GM21717 (cell line): ENCODE data around the gene PHLDB1.
"Not testable (repeated sequence)": the region's sequence is repeated elsewhere in the genome, so short reads cannot be mapped to it uniquely, and the experiment has no call there.

Experiments used
- ATAC-seq: cut with Tn5 transposase; IDR thresholded peaks from one replicate; pipeline ENCODE4 v1.9.1; 2021; ENCODE audit warnings: mild to moderate bottlenecking, moderate library complexity; ENCODE audit not compliant: unreplicated experiment

The PHLDB1 gene

GRCh38 chr11:118658429-118659313 is 51.3 kb downstream of the PHLDB1 start:
- no peak for ATAC-seq

- ATAC-seq = peak; percentile 75
Observed at GRCh38 chr11:118659314-118659952, 52.0 kb downstream of the PHLDB1 start.

DNA sequence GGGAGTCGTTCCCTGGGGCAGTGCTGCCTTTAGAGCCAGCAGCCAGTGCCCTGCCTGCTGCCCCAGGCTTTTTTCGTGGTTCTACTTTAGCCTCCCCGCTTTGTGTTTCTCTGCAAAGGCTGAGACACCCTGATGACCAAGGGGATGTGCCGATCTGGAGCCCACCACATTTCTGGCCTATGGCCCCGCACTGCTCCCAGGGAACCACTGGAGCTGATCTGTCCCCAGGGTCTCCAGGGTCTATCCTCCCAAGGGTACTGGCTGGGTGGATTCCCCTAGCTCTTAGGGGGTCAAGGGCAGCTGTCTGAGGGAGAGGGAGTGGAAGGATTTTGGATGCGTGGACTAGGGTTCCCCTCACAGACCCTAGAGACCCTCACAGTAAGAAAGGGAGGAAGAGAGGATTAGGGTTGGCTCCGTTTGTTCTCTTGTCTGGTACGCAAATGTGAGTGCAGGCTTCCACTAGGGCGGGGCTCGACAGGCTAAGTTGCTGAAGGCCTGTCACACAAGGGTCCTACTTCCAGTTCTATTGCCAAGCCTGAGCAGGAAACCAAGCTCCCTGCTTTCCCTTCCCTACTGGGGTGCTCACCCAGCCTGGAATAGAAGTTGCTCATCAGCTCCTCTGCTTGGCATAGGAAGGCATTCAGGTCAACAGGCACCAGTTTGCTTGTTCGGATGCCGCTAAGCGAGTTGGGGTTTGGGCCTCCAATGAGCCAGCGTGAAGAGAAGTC is 52.7 kb downstream of the PHLDB1 start:
- no peak for ATAC-seq

DNA sequence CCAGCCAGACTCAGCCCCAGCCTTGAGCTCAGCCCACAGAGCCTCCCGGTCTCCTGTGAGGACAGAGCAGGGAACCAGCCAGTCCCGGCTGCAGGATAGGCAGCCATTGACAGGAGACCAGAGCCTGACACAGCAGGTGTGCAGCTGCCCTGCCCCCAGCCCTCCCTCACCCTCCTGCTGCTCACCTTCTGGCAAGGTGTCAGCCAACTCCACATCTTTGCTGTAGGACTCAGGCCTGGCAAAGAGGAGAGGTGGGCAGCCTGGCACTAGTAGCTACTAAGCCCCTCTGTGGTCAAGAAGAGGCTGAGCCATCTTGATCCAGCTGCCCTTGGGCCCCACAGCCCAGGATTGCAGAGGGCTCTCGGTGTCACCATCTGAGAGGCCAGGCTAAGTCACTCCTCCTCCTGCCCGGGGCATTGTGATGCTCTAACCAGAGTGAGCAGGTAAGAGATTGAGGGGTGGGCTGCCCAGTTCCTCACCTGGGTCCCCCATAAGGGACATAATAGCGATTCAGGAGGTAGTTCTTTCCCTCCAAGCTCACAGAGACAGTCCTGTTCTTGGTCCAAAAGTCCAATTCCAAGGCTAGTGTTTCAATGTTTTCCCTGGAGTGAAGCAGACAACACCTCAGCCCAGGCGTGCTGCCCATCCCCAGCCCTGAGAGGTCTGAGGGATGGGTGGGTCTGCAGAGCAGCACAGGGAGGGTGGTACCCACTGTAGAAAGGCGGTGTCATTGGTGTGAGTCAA is 53.4 kb downstream of the PHLDB1 start:
- ATAC-seq = no peak

- no peak for ATAC-seq
Observed at GRCh38 chr11:118661425-118662301, 54.2 kb downstream of the PHLDB1 start.

DNA sequence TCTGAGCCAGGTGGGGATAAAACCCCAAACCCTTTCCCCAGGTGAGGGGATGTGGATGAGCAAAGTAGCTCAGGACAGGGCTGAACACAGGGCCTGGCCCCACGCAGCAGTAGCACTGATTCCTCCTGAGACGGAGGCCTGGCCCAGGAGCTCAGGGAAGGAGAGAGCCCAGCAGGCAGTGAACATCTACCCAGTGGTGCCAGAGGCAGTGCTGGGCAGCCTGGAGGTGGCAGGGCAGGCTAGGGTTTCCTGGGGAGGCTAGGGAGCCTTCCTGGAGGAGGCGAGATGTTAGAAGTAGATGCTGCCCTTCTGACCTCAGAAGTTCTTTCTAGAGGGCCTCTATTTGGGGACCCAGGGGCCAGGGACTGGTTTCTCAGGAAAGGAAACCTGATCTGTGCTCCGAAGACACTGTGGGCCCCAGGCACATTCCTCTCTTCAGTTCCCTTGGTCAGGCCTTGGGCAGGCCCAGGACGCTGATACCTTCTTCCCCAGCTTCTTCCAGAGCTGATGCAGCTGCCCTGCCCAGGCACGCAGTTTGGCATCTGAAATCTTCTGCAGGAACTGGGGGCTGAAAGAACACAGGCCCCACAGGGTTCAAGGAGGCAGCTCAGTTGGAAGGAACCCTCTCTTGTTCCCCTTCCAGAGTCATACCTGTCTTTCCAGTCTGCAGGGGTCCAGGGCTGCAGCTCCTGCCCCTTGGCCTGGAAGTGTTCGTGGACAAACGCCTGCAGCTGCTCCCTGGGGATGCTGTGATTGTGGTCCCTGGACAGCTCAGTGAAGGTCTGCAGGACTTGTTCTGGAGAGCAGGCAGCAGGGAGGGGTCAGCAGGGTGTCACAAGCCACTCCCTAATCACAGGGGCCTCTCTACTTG is 55.2 kb downstream of the PHLDB1 start:
- ATAC-seq = no peak

DNA sequence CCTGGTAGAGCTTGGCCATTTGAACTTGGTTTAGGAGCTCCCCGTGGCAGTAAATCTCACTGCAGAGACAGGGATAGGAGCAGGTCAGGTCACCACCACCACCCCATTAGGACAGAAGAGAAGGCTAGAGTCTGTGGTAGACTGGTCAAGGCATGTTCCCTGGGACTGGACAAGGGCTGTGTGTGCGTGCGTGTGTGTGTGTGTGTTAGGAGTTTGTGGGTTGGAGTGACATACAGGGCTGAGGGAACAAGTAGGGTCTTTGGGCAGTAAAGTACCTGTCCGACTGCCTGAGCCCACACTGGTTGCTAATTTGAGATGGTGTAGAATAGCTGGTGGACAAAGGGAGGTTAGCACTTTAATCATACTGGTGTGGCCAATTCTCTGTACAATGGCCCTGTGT is 56.0 kb downstream of the PHLDB1 start:
- ATAC-seq = no peak

DNA sequence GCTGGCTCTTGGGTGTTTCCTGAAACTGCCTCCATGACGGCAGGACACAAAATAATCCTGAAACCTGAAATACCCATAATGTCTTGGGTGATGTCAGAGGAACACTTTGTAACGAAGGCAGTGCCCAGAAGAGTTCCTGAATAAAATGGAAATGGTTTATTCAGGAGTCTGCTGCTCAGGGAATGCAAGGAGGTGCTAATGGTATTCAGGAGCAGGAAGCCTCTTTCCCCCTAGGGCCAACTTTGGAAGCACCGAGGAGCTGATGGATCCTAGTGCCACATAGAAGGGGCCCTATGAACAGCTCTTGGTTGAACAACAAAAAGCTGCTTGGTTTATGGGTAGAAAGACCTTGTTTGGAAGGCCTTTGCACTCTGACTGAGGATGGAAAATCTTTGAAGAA is 56.5 kb downstream of the PHLDB1 start:
- ATAC-seq = no peak

DNA sequence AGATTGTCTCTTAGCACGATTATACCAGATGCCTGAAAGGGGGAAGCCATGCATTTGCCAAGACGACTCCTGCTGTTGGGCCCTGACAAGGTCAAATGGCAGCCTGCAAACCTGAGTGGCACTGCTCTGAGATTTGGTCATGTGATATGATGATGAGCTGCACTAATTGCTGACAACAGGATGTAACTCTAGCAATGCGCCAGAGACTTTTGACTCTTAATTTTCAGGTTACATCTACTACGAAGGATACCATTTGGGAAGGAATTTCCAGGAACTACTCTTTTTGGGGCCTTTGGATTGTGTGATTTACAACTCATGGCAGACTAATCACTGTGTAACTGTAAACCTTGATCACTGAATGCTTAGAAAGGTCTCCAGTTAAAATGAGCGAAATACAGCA is 59.0 kb downstream of the PHLDB1 start:
- ATAC-seq = no peak

GRCh38 chr11:118670063-118670462 is 62.6 kb downstream of the PHLDB1 start:
- no peak for ATAC-seq

DNA sequence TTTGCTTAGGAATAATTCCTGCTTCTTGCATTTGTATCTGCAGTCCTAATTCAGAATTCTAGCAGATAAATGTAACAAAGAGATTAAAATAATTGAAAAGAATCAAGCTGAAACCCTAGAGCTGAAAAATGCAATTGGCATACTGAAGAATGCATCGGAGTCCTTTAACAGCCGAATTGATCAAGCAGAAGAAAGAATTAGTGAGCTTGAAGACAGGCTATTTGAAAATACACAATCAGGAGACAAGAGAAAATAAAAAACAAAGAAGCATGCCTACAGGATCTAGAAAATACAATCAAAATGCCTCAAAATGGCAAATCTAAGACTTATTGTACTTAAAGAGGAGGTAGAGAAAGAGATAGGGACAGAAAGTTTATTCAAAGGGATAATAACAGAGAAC is 63.8 kb downstream of the PHLDB1 start:
- ATAC-seq = no peak

DNA sequence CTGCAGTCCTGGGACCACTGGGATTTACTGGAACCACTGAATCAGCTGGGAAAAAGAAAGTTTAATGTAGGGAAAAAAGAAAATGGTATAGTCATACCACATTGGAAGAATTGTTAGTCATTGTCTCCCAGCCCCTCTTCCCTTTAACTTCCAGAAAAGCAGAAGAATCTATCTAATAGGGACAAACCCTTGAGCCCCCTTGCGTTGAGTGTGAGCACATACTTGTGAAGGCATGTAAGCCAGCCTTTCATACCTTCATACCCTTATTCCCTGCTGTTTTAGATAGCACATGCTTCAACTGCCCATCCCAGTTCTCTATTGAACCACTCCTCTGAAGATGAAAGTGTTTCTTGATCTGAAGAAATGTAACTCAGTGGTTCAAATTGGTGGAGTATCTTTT is 65.4 kb downstream of the PHLDB1 start:
- ATAC-seq = no peak

- no peak for ATAC-seq
Observed at GRCh38 chr11:118673361-118674081, 66.1 kb downstream of the PHLDB1 start.

DNA sequence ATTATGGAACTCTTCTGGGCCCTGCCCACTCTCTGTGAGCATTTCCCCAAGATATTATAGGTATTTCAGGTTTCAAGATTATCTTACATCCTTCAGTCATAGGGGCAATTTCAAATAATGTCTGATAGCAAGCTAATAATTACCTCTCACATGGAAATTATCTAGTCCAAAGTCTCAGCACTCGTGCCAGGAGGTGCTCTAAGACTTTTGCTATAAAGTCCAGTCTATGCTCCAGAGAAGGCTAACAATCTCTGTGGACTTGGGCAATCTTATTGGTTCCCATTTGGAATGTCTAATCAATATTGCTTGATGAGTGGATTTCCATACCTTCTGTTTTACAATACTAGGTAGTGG is 66.6 kb downstream of the PHLDB1 start:
- ATAC-seq = no peak

DNA sequence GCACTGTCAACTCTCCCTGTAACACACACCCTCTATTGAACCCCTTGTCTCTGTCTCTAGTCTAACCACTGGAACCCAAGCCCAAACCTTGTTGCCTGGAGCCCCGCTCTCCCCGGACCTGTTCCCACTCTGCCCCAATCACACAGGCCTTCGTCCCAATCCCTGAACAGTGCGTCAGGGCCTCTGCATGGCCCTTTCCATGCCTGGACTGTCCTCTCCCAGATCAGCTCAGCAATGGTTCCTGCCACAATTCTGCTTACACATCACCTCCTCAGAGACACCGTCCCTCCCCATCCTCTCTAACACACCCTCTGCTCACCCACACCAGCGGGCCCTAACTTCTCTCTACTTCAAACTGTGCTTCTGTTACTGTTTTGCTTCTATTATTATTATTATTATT is 70.6 kb downstream of the PHLDB1 start:
- no peak for ATAC-seq

- ATAC-seq = not testable (repeated sequence)
Observed at GRCh38 chr11:118678908-118679307, 71.5 kb downstream of the PHLDB1 start.

DNA sequence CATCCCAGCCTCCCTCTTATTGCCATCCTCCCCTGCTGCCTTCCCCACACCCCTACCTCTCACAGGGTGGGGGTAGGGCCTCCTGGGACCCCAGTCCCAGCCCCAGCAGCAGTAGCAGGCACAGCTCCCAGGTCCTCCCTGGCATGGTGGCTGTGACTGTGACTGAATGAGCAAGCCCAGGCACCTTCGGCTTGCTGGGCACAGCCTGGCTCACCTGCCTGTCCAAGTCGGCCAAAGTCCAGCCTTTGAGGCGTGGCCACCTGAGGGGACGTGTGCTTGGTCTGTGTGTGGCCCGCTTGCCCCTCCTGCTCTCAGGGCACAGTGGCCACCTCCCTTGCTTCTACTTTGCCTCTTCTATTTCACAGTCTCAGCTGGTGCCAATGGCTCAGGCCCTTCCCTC is 72.1 kb downstream of the PHLDB1 start, which contains the start of gene TREH:
TREH (minus strand) TSS at position 168 of the 400 bp plus-strand sequence; CDS start at position 145, 23 bp downstream.
- no peak for ATAC-seq

DNA sequence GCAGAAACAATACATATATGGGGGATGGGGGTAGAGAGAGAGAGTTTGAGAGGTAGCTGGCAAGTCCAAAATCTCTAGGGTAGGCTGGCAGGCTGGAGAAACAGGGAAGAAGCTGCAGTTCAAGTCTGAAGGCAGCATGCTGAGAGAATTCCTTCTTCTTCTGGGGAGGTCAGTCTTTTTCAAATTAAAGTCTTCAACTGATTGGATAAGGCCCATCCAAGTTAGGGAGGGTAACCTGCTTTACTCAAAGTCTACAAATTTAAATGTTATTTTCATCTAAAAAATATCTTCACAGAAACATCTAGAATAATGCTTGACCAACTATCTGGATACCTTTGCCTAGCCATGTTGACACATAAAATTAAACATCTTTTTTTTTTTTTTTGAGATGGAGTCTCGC is 75.0 kb downstream of the PHLDB1 start:
- ATAC-seq = no peak
